ENCODE measurements around the gene PSD4. TPM values are rescaled to one million over a fixed set of nuclear protein-coding genes. Genes with fewer than 3 reads are reported as not detected.

Gene PSD4
- total RNA-seq, 4 donors from 2014 or later = 53.8 to 102 (median 88.0) TPM

Other genes with a start within 250 kb of the PSD4 start
- 10 to 100 TPM; 13.4 to 28.8 (median 17.1) TPM for gene IL36G, start 196.0 kb upstream of the PSD4 start, total RNA-seq
- not detected for gene IL36A, start 168.5 kb upstream of the PSD4 start, total RNA-seq
- gene IL36B, start 121.1 kb upstream of the PSD4 start, total RNA-seq = 1 to 10 TPM; 1.5 to 7.9 (median 4.0) TPM
- gene IL36RN, start 114.8 kb upstream of the PSD4 start, total RNA-seq = 10 to 100 TPM in 3 of 4 donors, 1 to 10 TPM in 1; 7.7 to 73.9 (median 37.1) TPM
- 10 to 100 TPM in 3 of 4 donors, under 1 TPM in 1; 0.80 to 23.2 (median 18.3) TPM for gene IL1F10, start 106.0 kb upstream of the PSD4 start, total RNA-seq
- gene IL1RN, start 46.4 kb upstream of the PSD4 start, total RNA-seq = 100 to 1,000 TPM; 129 to 147 (median 135) TPM
- gene PAX8, start 105.0 kb downstream of the PSD4 start, total RNA-seq = 1 to 10 TPM; 2.3 to 7.7 (median 5.6) TPM